Muscle layer of colon (tissue), 2 donors: ENCODE measurements around the gene SLC39A9.

Experiments
- H3K27ac ChIP-seq: one replicate; pipeline ENCODE4 v1.7.0; 2013; ENCODE audit warnings: low read depth, mild to moderate bottlenecking, low read length, moderate library complexity
- H3K27me3 ChIP-seq, 2 donors: one replicate each; pipeline ENCODE4 v1.7.0; 2013; ENCODE audit warnings: low read length in 2 of 2, mild to moderate bottlenecking in 2 of 2; ENCODE audit not compliant: insufficient read depth in 2 of 2, control insufficient read depth in 1 of 2
- H3K36me3 ChIP-seq: one replicate; pipeline ENCODE4 v1.7.0; 2013; ENCODE audit warnings: mild to moderate bottlenecking, low read length; ENCODE audit not compliant: insufficient read depth
- H3K4me1 ChIP-seq: one replicate; pipeline ENCODE4 v1.7.0; 2013; ENCODE audit warnings: mild to moderate bottlenecking, low read length; ENCODE audit not compliant: insufficient read depth
- H3K4me3 ChIP-seq, 2 donors: one replicate each; pipeline ENCODE4 v1.7.0; 2013; ENCODE audit warnings: low read length in 2 of 2, low read depth in 1 of 2, mild to moderate bottlenecking in 1 of 2, moderate library complexity in 1 of 2
- H3K9ac ChIP-seq: one replicate; pipeline ENCODE4 v1.7.0; 2013; ENCODE audit warnings: low read length
- H3K9me3 ChIP-seq: one replicate; pipeline ENCODE4 v1.7.0; 2013; ENCODE audit warnings: mild to moderate bottlenecking, low read length
- donor health status: abdominal sarcoma.
- donor health status: Adenocarcinoma of cecum.

Gene SLC39A9

GRCh38 chr14:69480136-69480535, 81.6 kb downstream of the SLC39A9 start:
- H3K4me1 ChIP-seq = peaks cover 5% of the 10 kb centered on the region
- H3K4me3 ChIP-seq = no peak overlapping the region
- H3K9ac ChIP-seq = no peak overlapping the region
- H3K27ac ChIP-seq = no peak overlapping the region
- no peaks in the 10 kb centered on the region for H3K9me3 ChIP-seq
- H3K36me3 ChIP-seq = no peaks in the 10 kb centered on the region
- peaks cover 4 to 21% of the 10 kb centered on the region in 2 donors for H3K27me3 ChIP-seq

- Histone ChIP-seq H3K9ac (no peak overlapping the region), H3K9me3 (no peaks in the 10 kb centered on the region), H3K27ac (no peak overlapping the region), H3K36me3 (no peaks in the 10 kb centered on the region), H3K4me3 (no peak overlapping the region), H3K27me3 (peaks cover 20 to 38% of the 10 kb centered on the region in 2 donors), H3K4me1 (peaks cover 5% of the 10 kb centered on the region)
These were observed 83.5 kb downstream of the SLC39A9 start for GRCh38 chr14:69481815-69482568.

GRCh38 chr14:69483765-69484443, 85.4 kb downstream of the SLC39A9 start:
- Histone ChIP-seq H3K27ac (no peak overlapping the region), H3K9ac (no peak overlapping the region), H3K27me3 (peaks cover 26 to 43% of the 10 kb centered on the region in 2 donors)

GRCh38 chr14:69484444-69485314, 86.2 kb downstream of the SLC39A9 start, which contains the start of gene PLEKHD1:
Gene PLEKHD1, plus strand, starts transcription at chr14:69484728. Its CDS starts 238 bp downstream, at chr14:69484966.
- Histone ChIP-seq H3K9ac (no peak within 1 kb of the TSS), H3K9me3 (no peaks in the 10 kb centered on the region), H3K4me3 (peak within 1 kb of the TSS; percentile 35 to 38), H3K27ac (no peak within 1 kb of the TSS), H3K4me1 (peaks cover 5% of the 10 kb centered on the region), H3K27me3 (peaks cover 26 to 43% of the 10 kb centered on the region in 2 donors), H3K36me3 (no peaks in the 10 kb centered on the region)

More at GRCh38 chr14:69483765-69484443, 85.4 kb downstream of the SLC39A9 start:
- Histone ChIP-seq H3K4me3 (peak overlapping the region; percentile 35 to 38), H3K4me1 (peaks cover 5% of the 10 kb centered on the region), H3K36me3 (no peaks in the 10 kb centered on the region), H3K9me3 (no peaks in the 10 kb centered on the region)

GRCh38 chr14:69485315-69485660, 86.8 kb downstream of the SLC39A9 start:
- H3K9me3 ChIP-seq = no peaks in the 10 kb centered on the region
- no peaks in the 10 kb centered on the region for H3K36me3 ChIP-seq
- peaks cover 5% of the 10 kb centered on the region for H3K4me1 ChIP-seq
- H3K27ac ChIP-seq = no peak overlapping the region
- peaks cover 26 to 43% of the 10 kb centered on the region in 2 donors for H3K27me3 ChIP-seq
- H3K9ac ChIP-seq = no peak overlapping the region
- H3K4me3 ChIP-seq = no peak overlapping the region

GRCh38 chr14:69485701-69486100, 87.2 kb downstream of the SLC39A9 start:
- peaks cover 26 to 43% of the 10 kb centered on the region in 2 donors for H3K27me3 ChIP-seq
- H3K36me3 ChIP-seq = no peaks in the 10 kb centered on the region
- H3K4me1 ChIP-seq = peaks cover 5% of the 10 kb centered on the region

GRCh38 chr14:69487226-69487625, 88.7 kb downstream of the SLC39A9 start:
- H3K4me3 ChIP-seq = no peak overlapping the region
- H3K9me3 ChIP-seq = no peaks in the 10 kb centered on the region
- H3K27me3 ChIP-seq = peaks cover 26 to 43% of the 10 kb centered on the region in 2 donors
- no peak overlapping the region for H3K9ac ChIP-seq
- H3K36me3 ChIP-seq = no peaks in the 10 kb centered on the region
- H3K27ac ChIP-seq = no peak overlapping the region
- H3K4me1 ChIP-seq = peaks cover 5% of the 10 kb centered on the region

More at GRCh38 chr14:69485701-69486100, 87.2 kb downstream of the SLC39A9 start:
- H3K4me3 ChIP-seq = no peak overlapping the region
- H3K9ac ChIP-seq = no peak overlapping the region
- no peak overlapping the region for H3K27ac ChIP-seq
- H3K9me3 ChIP-seq = no peaks in the 10 kb centered on the region

GRCh38 chr14:69487771-69488170, 89.3 kb downstream of the SLC39A9 start:
- H3K9me3 ChIP-seq = no peaks in the 10 kb centered on the region
- no peak overlapping the region for H3K4me3 ChIP-seq
- H3K27me3 ChIP-seq = peaks cover 26 to 43% of the 10 kb centered on the region in 2 donors
- no peak overlapping the region for H3K9ac ChIP-seq
- no peak overlapping the region for H3K27ac ChIP-seq
- H3K4me1 ChIP-seq = peaks cover 5% of the 10 kb centered on the region
- no peaks in the 10 kb centered on the region for H3K36me3 ChIP-seq

GRCh38 chr14:69489495-69489894, 91.0 kb downstream of the SLC39A9 start:
- no peaks in the 10 kb centered on the region for H3K9me3 ChIP-seq
- H3K36me3 ChIP-seq = no peaks in the 10 kb centered on the region
- no peaks in the 10 kb centered on the region for H3K4me1 ChIP-seq
- peaks cover 26 to 29% of the 10 kb centered on the region in 2 donors for H3K27me3 ChIP-seq
- no peak overlapping the region for H3K4me3 ChIP-seq
- H3K9ac ChIP-seq = no peak overlapping the region
- H3K27ac ChIP-seq = no peak overlapping the region

- peaks cover 20% of the 10 kb centered on the region in 2 donors for H3K27me3 ChIP-seq
- no peaks in the 10 kb centered on the region for H3K36me3 ChIP-seq
- H3K9me3 ChIP-seq = no peaks in the 10 kb centered on the region
- no peak overlapping the region for H3K27ac ChIP-seq
- H3K4me1 ChIP-seq = no peaks in the 10 kb centered on the region
- no peak overlapping the region for H3K4me3 ChIP-seq
- H3K9ac ChIP-seq = no peak overlapping the region
These were observed 91.9 kb downstream of the SLC39A9 start for GRCh38 chr14:69490219-69490918.
